H9 (cell line): Measurements from ENCODE around the gene CERS6. TPM values are rescaled to one million over a fixed set of nuclear protein-coding genes. Genes with fewer than 3 reads are reported as not detected.

ENCODE experiments used
- DNase-seq: peaks from one replicate; pipeline ENCODE4 v3.0.0-alpha.2; 2017
- H2AFZ ChIP-seq: one replicate; pipeline ENCODE4 v1.6.1; 2013; ENCODE audit warnings: mild to moderate bottlenecking, low read length, control low read depth, moderate library complexity
- H2AK5ac ChIP-seq: 2 replicates; pipeline ENCODE4 v1.6.1; 2013; ENCODE audit warnings: low read length, control low read depth, mixed read lengths; ENCODE audit not compliant: insufficient read length
- H2BK120ac ChIP-seq: one replicate; pipeline ENCODE4 v1.6.1; 2013; ENCODE audit warnings: low read depth, mild to moderate bottlenecking, low read length, control low read depth, inconsistent platforms; ENCODE audit not compliant: poor library complexity, severe bottlenecking
- H2BK12ac ChIP-seq: 2 replicates; pipeline ENCODE4 v1.6.1; 2013; ENCODE audit warnings: low read length, control low read depth, mixed read lengths, low read depth; ENCODE audit not compliant: insufficient read length
- H2BK15ac ChIP-seq: 2 replicates; pipeline ENCODE4 v1.6.1; 2013; ENCODE audit warnings: low read depth, low read length, control low read depth
- H2BK20ac ChIP-seq: one replicate; pipeline ENCODE4 v1.6.1; 2013; ENCODE audit warnings: low read depth, mild to moderate bottlenecking, low read length, control low read depth, inconsistent platforms; ENCODE audit not compliant: poor library complexity, severe bottlenecking
- H2BK5ac ChIP-seq: 2 replicates; pipeline ENCODE4 v1.6.1; 2013; ENCODE audit warnings: low read length, control low read depth, mixed read lengths; ENCODE audit not compliant: insufficient read length
- H3K14ac ChIP-seq: 2 replicates; pipeline ENCODE4 v1.6.1; 2013; ENCODE audit warnings: low read length, control low read depth; ENCODE audit not compliant: insufficient read depth
- H3K18ac ChIP-seq: 2 replicates; pipeline ENCODE4 v1.6.1; 2013; ENCODE audit warnings: low read depth, mild to moderate bottlenecking, mixed read lengths, low read length, control low read depth; ENCODE audit not compliant: insufficient read length
- H3K23ac ChIP-seq: 2 replicates; pipeline ENCODE4 v1.6.1; 2013; ENCODE audit warnings: low read length, control low read depth, mixed read lengths, low read depth; ENCODE audit not compliant: insufficient read length
- H3K23me2 ChIP-seq: 2 replicates; pipeline ENCODE4 v1.6.1; 2013; ENCODE audit warnings: low read depth, mild to moderate bottlenecking, mixed read lengths, low read length, control low read depth; ENCODE audit not compliant: insufficient read length, poor library complexity, severe bottlenecking
- H3K27ac ChIP-seq: 2 replicates; pipeline ENCODE4 v1.5.1; 2013; ENCODE audit warnings: low read length, control low read depth, mixed read lengths, low read depth; ENCODE audit not compliant: insufficient read length
- H3K27me3 ChIP-seq: 2 replicates; pipeline ENCODE4 v1.6.1; 2013; ENCODE audit warnings: low read length, control low read depth, inconsistent platforms; ENCODE audit not compliant: insufficient read depth
- H3K4ac ChIP-seq: 2 replicates; pipeline ENCODE4 v1.6.1; 2013; ENCODE audit warnings: low read depth, mild to moderate bottlenecking, control low read depth, inconsistent platforms, low read length, moderate library complexity
- H3K4me1 ChIP-seq: 2 replicates; pipeline ENCODE4 v1.6.1; 2013; ENCODE audit warnings: low read length, control low read depth, inconsistent platforms; ENCODE audit not compliant: insufficient read depth
- H3K4me2 ChIP-seq: 2 replicates; pipeline ENCODE4 v1.6.1; 2013; ENCODE audit warnings: low read length, control low read depth, mixed read lengths; ENCODE audit not compliant: insufficient read length, insufficient read depth
- H3K56ac ChIP-seq: 2 replicates; pipeline ENCODE4 v1.6.1; 2013; ENCODE audit warnings: low read depth, mild to moderate bottlenecking, mixed read lengths, low read length, control low read depth; ENCODE audit not compliant: insufficient read length
- H3K79me1 ChIP-seq: 2 replicates; pipeline ENCODE4 v1.6.1; 2013; ENCODE audit warnings: low read depth, mild to moderate bottlenecking, moderate library complexity, low read length, control low read depth, inconsistent platforms; ENCODE audit not compliant: insufficient read depth, poor library complexity, severe bottlenecking
- H3K79me2 ChIP-seq: 2 replicates; pipeline ENCODE4 v1.6.1; 2013; ENCODE audit warnings: low read length, control low read depth, inconsistent platforms; ENCODE audit not compliant: insufficient read depth
- H3K9ac ChIP-seq: 2 replicates; pipeline ENCODE4 v1.6.1; 2013; ENCODE audit warnings: low read length, control low read depth, mixed read lengths; ENCODE audit not compliant: insufficient read length; ENCODE audit errors: extremely low read depth
- H3K9me3 ChIP-seq: one replicate; pipeline ENCODE4 v1.6.1; 2013; ENCODE audit warnings: low read depth, low read length, inconsistent platforms; ENCODE audit not compliant: control insufficient read depth
- H3T11ph ChIP-seq: one replicate; pipeline ENCODE4 v1.6.1; 2013; ENCODE audit warnings: mild to moderate bottlenecking, low read length, control low read depth, inconsistent platforms
- H4K20me1 ChIP-seq: one replicate; pipeline ENCODE4 v1.6.1; 2013; ENCODE audit not compliant: control insufficient read depth, insufficient read length, insufficient read depth
- H4K5ac ChIP-seq: 2 replicates; pipeline ENCODE4 v1.6.1; 2013; ENCODE audit warnings: low read depth, mild to moderate bottlenecking, mixed read lengths, low read length, control low read depth; ENCODE audit not compliant: insufficient read length
- H4K8ac ChIP-seq: replicated peaks from 2 replicates; pipeline ENCODE4 v1.6.1; 2013; ENCODE audit warnings: low read length, control low read depth, mixed read lengths, low read depth; ENCODE audit not compliant: insufficient read length
- H4K91ac ChIP-seq: 2 replicates; pipeline ENCODE4 v1.6.1; 2013; ENCODE audit warnings: low read depth, mild to moderate bottlenecking, moderate library complexity, mixed read lengths, low read length, control low read depth; ENCODE audit not compliant: insufficient read length
- H3K27ac Mint-ChIP-seq, 3 experiments: 2 replicates in 2 of 3; 3 replicates in 1 of 3; pipeline ENCODE4 v1.8.0; 2020 to 2021; ENCODE audit warnings: mixed read lengths in 3 of 3, mild to moderate bottlenecking in 1 of 3, moderate library complexity in 1 of 3
- H3K27me3 Mint-ChIP-seq: 2 replicates; pipeline ENCODE4 v1.8.0; 2021; ENCODE audit warnings: low read depth, mild to moderate bottlenecking, moderate library complexity, mixed read lengths
- H3K36me3 Mint-ChIP-seq, 3 experiments: 2 replicates in 2 of 3; 3 replicates in 1 of 3; pipeline ENCODE4 v1.8.0; 2020 to 2021; ENCODE audit warnings: low read depth in 3 of 3, mixed read lengths in 3 of 3; ENCODE audit not compliant: insufficient read depth in 1 of 3
- H3K4me1 Mint-ChIP-seq, 2 experiments: 2 replicates each; pipeline ENCODE4 v1.8.0; 2020; ENCODE audit warnings: mixed read lengths in 2 of 2
- H3K4me3 Mint-ChIP-seq, 2 experiments: 2 replicates in 1 of 2; 3 replicates in 1 of 2; pipeline ENCODE4 v1.8.0; 2020 to 2021; ENCODE audit warnings: mild to moderate bottlenecking in 2 of 2, mixed read lengths in 2 of 2, moderate library complexity in 1 of 2
- H3K9me3 Mint-ChIP-seq, 2 experiments: 2 replicates in 1 of 2; 3 replicates in 1 of 2; pipeline ENCODE4 v1.8.0; 2020; ENCODE audit warnings: mild to moderate bottlenecking in 2 of 2, mixed read lengths in 2 of 2, moderate library complexity in 1 of 2
- WGBS: extraction: QIAGEN DNeasy Blood & Tissue Kit; methylation state at CpG from one replicate; pipeline ENCODE4 v1.1.7; 2013; ENCODE audit warnings: missing lambda C conversion rate, low lambda C conversion rate, mixed read lengths; ENCODE audit not compliant: insufficient read length; ENCODE audit errors: extremely low coverage; 5-methylcytosine and 5-hydroxymethylcytosine counted together
- total RNA-seq: library from RNA; stranded (reverse); gene quantifications from 2 replicates; pipeline ENCODE4 v1.2.1, GENCODE V29; 2021
- TF ChIP-seq, protein P1 (sequence below): fragments of 200-600 bp; sonication (generic); conservative IDR thresholded peaks from 3 replicates; pipeline ENCODE4 v1.8.0; 2021; ENCODE audit warnings: antibody characterized with exemption, mild to moderate bottlenecking

Gene CERS6
- total RNA-seq, 1 experiment from 2014 or later: 17.7 TPM

DNA sequence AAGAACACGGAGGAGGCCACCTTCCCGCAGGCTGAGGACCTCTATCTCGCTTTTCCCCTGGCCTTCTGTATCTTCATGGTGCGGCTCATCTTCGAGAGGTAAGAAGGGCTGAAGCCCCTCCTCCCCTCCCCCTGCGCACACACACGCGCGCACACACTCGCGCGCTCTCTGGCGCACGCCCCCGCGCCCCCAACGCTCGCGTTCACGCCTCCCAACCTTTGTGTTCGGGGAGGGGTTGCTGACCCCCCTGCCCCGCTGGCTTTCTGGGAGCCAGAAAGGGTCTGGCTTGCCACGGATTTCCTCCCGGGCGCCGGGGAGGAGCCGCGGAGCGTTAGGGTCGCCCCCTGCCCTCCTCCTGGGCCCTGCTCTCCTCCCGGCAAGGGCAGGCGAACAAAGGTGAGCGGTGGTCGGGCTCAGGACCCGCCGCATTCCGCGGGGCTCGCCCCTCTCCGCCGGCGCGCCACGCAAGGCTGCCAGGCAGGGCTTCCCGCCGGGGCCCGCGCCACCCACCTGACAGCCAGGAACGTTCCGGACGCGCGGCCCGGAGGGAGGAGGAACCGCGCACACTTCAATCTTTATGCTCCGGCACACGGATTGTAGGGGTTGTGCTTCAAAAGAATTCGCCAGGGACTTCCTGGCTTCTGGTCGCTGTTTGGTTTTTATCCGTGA, 583 bp downstream of the CERS6 start:
- TF ChIP-seq, protein P1, sequence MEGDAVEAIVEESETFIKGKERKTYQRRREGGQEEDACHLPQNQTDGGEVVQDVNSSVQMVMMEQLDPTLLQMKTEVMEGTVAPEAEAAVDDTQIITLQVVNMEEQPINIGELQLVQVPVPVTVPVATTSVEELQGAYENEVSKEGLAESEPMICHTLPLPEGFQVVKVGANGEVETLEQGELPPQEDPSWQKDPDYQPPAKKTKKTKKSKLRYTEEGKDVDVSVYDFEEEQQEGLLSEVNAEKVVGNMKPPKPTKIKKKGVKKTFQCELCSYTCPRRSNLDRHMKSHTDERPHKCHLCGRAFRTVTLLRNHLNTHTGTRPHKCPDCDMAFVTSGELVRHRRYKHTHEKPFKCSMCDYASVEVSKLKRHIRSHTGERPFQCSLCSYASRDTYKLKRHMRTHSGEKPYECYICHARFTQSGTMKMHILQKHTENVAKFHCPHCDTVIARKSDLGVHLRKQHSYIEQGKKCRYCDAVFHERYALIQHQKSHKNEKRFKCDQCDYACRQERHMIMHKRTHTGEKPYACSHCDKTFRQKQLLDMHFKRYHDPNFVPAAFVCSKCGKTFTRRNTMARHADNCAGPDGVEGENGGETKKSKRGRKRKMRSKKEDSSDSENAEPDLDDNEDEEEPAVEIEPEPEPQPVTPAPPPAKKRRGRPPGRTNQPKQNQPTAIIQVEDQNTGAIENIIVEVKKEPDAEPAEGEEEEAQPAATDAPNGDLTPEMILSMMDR: no peak
- H3K27ac Mint-ChIP-seq: no peak overlapping the region
- H3K4me1 Mint-ChIP-seq: peaks cover 24 to 33% of the 10 kb centered on the region in 2 experiments
- peak overlapping the region; percentile 81 for H3K4me2 ChIP-seq
- H2BK20ac ChIP-seq: no peak overlapping the region
- H2BK12ac ChIP-seq: no peak overlapping the region
- H2BK15ac ChIP-seq: no peak overlapping the region
- H3K27me3 ChIP-seq: no peaks in the 10 kb centered on the region
- no peak overlapping the region for H3T11ph ChIP-seq
- H3K23me2 ChIP-seq: peaks cover 11% of the 10 kb centered on the region
- WGBS: no CpG with 5 or more reads among the region's 61 CpGs
- no peak overlapping the region for H2AK5ac ChIP-seq
- no peak overlapping the region for H2AFZ ChIP-seq
- no peak overlapping the region for H4K8ac ChIP-seq
- H4K20me1 ChIP-seq: no peaks in the 10 kb centered on the region
- H3K9ac ChIP-seq: peak overlapping the region; percentile 33
- H2BK5ac ChIP-seq: no peak overlapping the region
- peaks cover 5% of the 10 kb centered on the region for H3K27me3 Mint-ChIP-seq
- no peaks in the 10 kb centered on the region for H3K4me1 ChIP-seq
- no peak overlapping the region for H3K56ac ChIP-seq
- no peak overlapping the region for H4K91ac ChIP-seq
- no peak overlapping the region for H2BK120ac ChIP-seq
- H3K79me2 ChIP-seq: no peaks in the 10 kb centered on the region; the same call in 1 of the 2 replicates
- peak overlapping the region; percentile 23 for H3K18ac ChIP-seq
- no peaks in the 10 kb centered on the region for H3K9me3 Mint-ChIP-seq
- no peak overlapping the region for H3K23ac ChIP-seq
- H3K4me3 Mint-ChIP-seq: no peak overlapping the region; a peak in 2 of 5 replicates
- H3K79me1 ChIP-seq: peaks cover 3% of the 10 kb centered on the region
- peaks cover 0 to 3% (median 0%) of the 10 kb centered on the region in 3 experiments; a peak in 1 of 7 replicates for H3K36me3 Mint-ChIP-seq
- H3K4ac ChIP-seq: no peak overlapping the region
- H3K14ac ChIP-seq: peak overlapping the region; percentile 51
- H4K5ac ChIP-seq: no peak overlapping the region
- DNase-seq: no peak
- H3K27ac ChIP-seq: no peak overlapping the region
- H3K9me3 ChIP-seq: no peaks in the 10 kb centered on the region
